Adrenal gland (tissue), 5 donors: ENCODE measurements around the gene NRXN3.

Source experiments
- CTCF ChIP-seq, 6 experiments: fragments of 450-650 bp in 4 of 6; fragments of 200-600 bp in 2 of 6; sonication (generic) in 1 of 6; IDR thresholded peaks; 1 replicate in 5 of 6; 2 replicates in 1 of 6; pipeline versions ENCODE4 v1.5.1 to v1.8.0; 2016 to 2021; ENCODE audit warnings: antibody characterized with exemption in 6 of 6, mild to moderate bottlenecking in 2 of 6, moderate library complexity in 1 of 6
- POLR2A ChIP-seq, 2 donors: fragments of 450-650 bp; IDR thresholded peaks; one replicate each; pipeline ENCODE4 v1.6.1; 2017; ENCODE audit warnings: antibody characterized with exemption in 2 of 2, mild to moderate bottlenecking in 2 of 2, moderate library complexity in 1 of 2
- donor health status: DM: no; HTN: no; CAD: no.

GRCh38 chr14:78566859-78567172 lies 396.6 kb downstream of the NRXN3 start:
- TF ChIP-seq POLR2A (IDR thresholded peaks at IDR 0.05) (no peak), CTCF (IDR thresholded peaks at IDR 0.05) (no peak)
